NB4 (cell line): ENCODE measurements around the gene GRIA1.

Experiments used
- DNase-seq: peaks from one replicate; pipeline ENCODE4 v3.0.0; 2010; ENCODE audit warnings: low read depth
- H3K4me3 ChIP-seq: one replicate; pipeline ENCODE4 v1.5.1; 2011; ENCODE audit warnings: mild to moderate bottlenecking, low read depth, low read length, moderate library complexity
- CTCF ChIP-seq: IDR thresholded peaks from one replicate; pipeline ENCODE4 v1.5.1; 2012; ENCODE audit warnings: low read depth, low read length
- MAX ChIP-seq: IDR thresholded peaks from 2 replicates; pipeline ENCODE4 v1.6.1; 2011; ENCODE audit warnings: low read depth, low read length
- MYC ChIP-seq: IDR thresholded peaks from 2 replicates; pipeline ENCODE4 v1.6.1; 2011; ENCODE audit warnings: low read depth, low read length
- POLR2A ChIP-seq: IDR thresholded peaks from 2 replicates; pipeline ENCODE4 v1.6.1; 2011; ENCODE audit warnings: mild to moderate bottlenecking; ENCODE audit not compliant: insufficient read length; ENCODE audit errors: extremely low read depth

GRIA1 gene

GRCh38 chr5:153670101-153670500 is 179.6 kb downstream of the GRIA1 start:
- H3K4me3 ChIP-seq = no peak overlapping the region
- DNase-seq = no peak
- no peak for TF ChIP-seq MAX
- TF ChIP-seq MYC = no peak

- TF ChIP-seq POLR2A = no peak
- TF ChIP-seq CTCF = no peak
- no peak for TF ChIP-seq MYC
- TF ChIP-seq MAX = no peak
- no peak for DNase-seq
- H3K4me3 ChIP-seq = no peak overlapping the region
Measured at GRCh38 chr5:153671653-153672346, 181.3 kb downstream of the GRIA1 start.

GRCh38 chr5:153672347-153673090 is 182.0 kb downstream of the GRIA1 start:
- no peak for TF ChIP-seq POLR2A
- TF ChIP-seq MYC = no peak
- TF ChIP-seq CTCF = no peak
- TF ChIP-seq MAX = no peak
- H3K4me3 ChIP-seq = no peak overlapping the region
- DNase-seq = no peak

GRCh38 chr5:153674356-153674755 is 183.9 kb downstream of the GRIA1 start:
- TF ChIP-seq CTCF (no peak), MYC (no peak), MAX (no peak), POLR2A (no peak)
- DNase-seq = no peak
- no peak overlapping the region for H3K4me3 ChIP-seq

- no peak for DNase-seq
- TF ChIP-seq POLR2A = no peak
- no peak for TF ChIP-seq CTCF
- no peak for TF ChIP-seq MAX
- no peak for TF ChIP-seq MYC
- no peak overlapping the region for H3K4me3 ChIP-seq
Measured at GRCh38 chr5:153676406-153676805, 185.9 kb downstream of the GRIA1 start.

GRCh38 chr5:153676821-153677220 is 186.4 kb downstream of the GRIA1 start:
- no peak overlapping the region for H3K4me3 ChIP-seq
- DNase-seq = no peak
- no peak for TF ChIP-seq MYC
- no peak for TF ChIP-seq POLR2A
- TF ChIP-seq MAX = no peak
- TF ChIP-seq CTCF = no peak
